BJ (cell line): ENCODE data around the gene EN1. TPM values are rescaled to one million over a fixed set of nuclear protein-coding genes. Genes with fewer than 3 reads are reported as not detected.

Experiments
- CTCF ChIA-PET: fragments of 350-600 bp; formaldehyde crosslinking; extraction: SDS; loops from one replicate; lab custom pipeline; 2021; ENCODE audit warnings: antibody characterized with exemption, inconsistent platforms; lab: Yijun Ruan, JAX
- POLR2A ChIA-PET: fragments of 300-600 bp; sonication (Branson Sonifier 250); formaldehyde crosslinking; extraction: SDS; loops from one replicate; lab custom pipeline; 2021; ENCODE audit warnings: antibody characterized with exemption; lab: Charles Lee
- DNase-seq: peaks from one replicate; pipeline ENCODE4 v3.0.0-alpha.2; 2011; ENCODE audit warnings: low read depth
- H3K27me3 ChIP-seq: 2 replicates; pipeline ENCODE4 v1.6.0; 2011; ENCODE audit warnings: low read length; ENCODE audit not compliant: control insufficient read depth, insufficient read depth
- H3K36me3 ChIP-seq: 2 replicates; pipeline ENCODE4 v1.5.1; 2011; ENCODE audit warnings: low read length; ENCODE audit not compliant: control insufficient read depth, insufficient read depth
- H3K4me3 ChIP-seq: 2 replicates; pipeline ENCODE4 v1.5.1; 2011; ENCODE audit warnings: low read depth, mild to moderate bottlenecking, control low read depth, low read length
- CTCF ChIP-seq: IDR thresholded peaks from 2 replicates; pipeline ENCODE4 v1.5.1; 2011; ENCODE audit warnings: low read depth, mild to moderate bottlenecking, control low read depth, inconsistent platforms, low read length, moderate library complexity; ENCODE audit not compliant: insufficient read depth
- polyA plus RNA-seq: library from polyadenylated mRNA; depleted of rRNA; stranded (reverse); fragments of >200 nt; gene quantifications from 2 replicates; pipeline ENCODE4 v1.2.3, GENCODE V29; 2011

The EN1 gene
- polyA plus RNA-seq, 1 experiment: not detected

GRCh38 chr2:118859157-118859770 lies 11.8 kb upstream of the EN1 start:
- DNase-seq: no peak
- H3K27me3 ChIP-seq: peaks cover 67% of the 10 kb centered on the region
- ChIA-PET CTCF (interaction anchor here (0.6 to 1.4 kb wide), 5 partner anchors 320 to 657 kb away, joined by 3 to 5 read pairs (median 4); no protein-coding TSS in a partner anchor), POLR2A (no interaction called here)
- no peaks in the 10 kb centered on the region for H3K36me3 ChIP-seq
- no peak for TF ChIP-seq CTCF
- H3K4me3 ChIP-seq: no peak overlapping the region

- H3K27me3 ChIP-seq: peaks cover 71% of the 10 kb centered on the region
- POLR2A ChIA-PET: no interaction called here
- H3K36me3 ChIP-seq: no peaks in the 10 kb centered on the region
- no peak overlapping the region for H3K4me3 ChIP-seq
- TF ChIP-seq CTCF: no peak
- DNase-seq: no peak
- CTCF ChIA-PET: interaction anchor here (0.6 to 2.0 kb wide), 3 partner anchors 485 to 642 kb away, joined by 3 to 10 read pairs (median 4); no protein-coding TSS in a partner anchor
Measured at GRCh38 chr2:118858485-118859156, 11.2 kb upstream of the EN1 start.

GRCh38 chr2:118857677-118858484 lies 10.4 kb upstream of the EN1 start:
- ChIA-PET CTCF (interaction anchor here (0.8 to 2.0 kb wide), 4 partner anchors 15 to 486 kb away, joined by 4 to 10 read pairs (median 4); no protein-coding TSS in a partner anchor), POLR2A (no interaction called here)
- DNase-seq: no peak
- Histone ChIP-seq H3K27me3 (peaks cover 77% of the 10 kb centered on the region), H3K4me3 (no peak overlapping the region), H3K36me3 (no peaks in the 10 kb centered on the region)
- no peak for TF ChIP-seq CTCF

GRCh38 chr2:118856978-118857676 lies 9.7 kb upstream of the EN1 start:
- DNase-seq: no peak
- Histone ChIP-seq H3K4me3 (no peak overlapping the region), H3K27me3 (peaks cover 80% of the 10 kb centered on the region), H3K36me3 (no peaks in the 10 kb centered on the region)
- CTCF ChIA-PET: interaction anchor here (0.8 to 2.2 kb wide), 6 partner anchors 12 to 485 kb away, joined by 4 to 10 read pairs (median 5); no protein-coding TSS in a partner anchor
- no peak for TF ChIP-seq CTCF
- POLR2A ChIA-PET: no interaction called here
